Measurements from ENCODE around the gene RAB5A. TPM values are rescaled to one million over a fixed set of nuclear protein-coding genes. Genes with fewer than 3 reads are reported as not detected.
"Not testable (repeated sequence)": the region's sequence is repeated elsewhere in the genome, so short reads cannot be mapped to it uniquely, and the experiment has no call there.

The RAB5A gene
- total RNA-seq, 1 experiment from 2014 or later = 65.1 TPM

DNA sequence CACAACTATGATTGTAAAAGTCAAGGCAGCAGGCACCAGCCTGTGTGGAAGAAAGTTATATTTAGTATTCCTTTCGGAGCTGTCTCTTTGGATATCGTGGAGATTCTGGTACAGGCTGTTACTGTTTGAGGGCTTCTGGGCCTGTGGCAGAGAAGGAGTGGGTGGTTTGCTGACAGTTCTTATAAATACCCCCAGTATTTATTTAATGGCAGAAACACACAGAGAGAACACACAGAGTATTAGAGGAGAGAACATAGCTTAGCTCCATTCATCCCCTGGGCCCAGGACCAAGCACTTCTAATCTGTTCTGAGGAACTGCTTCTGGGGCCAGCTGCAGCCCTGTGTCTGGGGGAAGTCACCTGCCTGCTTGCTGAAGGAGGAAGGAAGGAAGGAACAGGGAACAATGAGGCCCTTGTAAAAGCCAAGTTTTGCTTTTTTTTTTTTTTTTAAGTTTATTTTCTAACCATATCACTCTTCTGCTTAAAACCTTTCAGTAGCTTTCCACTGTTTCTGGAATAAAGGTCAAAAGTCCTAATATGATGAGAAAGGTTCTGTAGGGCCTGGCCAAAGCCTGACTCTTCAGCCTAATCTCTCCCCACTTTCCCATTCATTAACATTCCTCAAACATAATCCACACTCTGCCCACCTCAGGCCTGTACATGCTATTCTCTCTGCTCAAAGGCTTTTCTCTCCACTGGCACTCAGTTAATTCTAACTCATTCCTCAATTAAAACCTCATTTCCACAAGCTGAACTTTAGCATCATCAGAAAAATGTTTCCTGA is 76.9 kb downstream of the RAB5A start:
- no peaks in the 10 kb centered on the region for H3K9me3 ChIP-seq (ENCODE audit: insufficient read depth, low read depth)
- H3K36me3 ChIP-seq (ENCODE audit: low read depth) = no peaks in the 10 kb centered on the region
- TF ChIP-seq, protein P1, sequence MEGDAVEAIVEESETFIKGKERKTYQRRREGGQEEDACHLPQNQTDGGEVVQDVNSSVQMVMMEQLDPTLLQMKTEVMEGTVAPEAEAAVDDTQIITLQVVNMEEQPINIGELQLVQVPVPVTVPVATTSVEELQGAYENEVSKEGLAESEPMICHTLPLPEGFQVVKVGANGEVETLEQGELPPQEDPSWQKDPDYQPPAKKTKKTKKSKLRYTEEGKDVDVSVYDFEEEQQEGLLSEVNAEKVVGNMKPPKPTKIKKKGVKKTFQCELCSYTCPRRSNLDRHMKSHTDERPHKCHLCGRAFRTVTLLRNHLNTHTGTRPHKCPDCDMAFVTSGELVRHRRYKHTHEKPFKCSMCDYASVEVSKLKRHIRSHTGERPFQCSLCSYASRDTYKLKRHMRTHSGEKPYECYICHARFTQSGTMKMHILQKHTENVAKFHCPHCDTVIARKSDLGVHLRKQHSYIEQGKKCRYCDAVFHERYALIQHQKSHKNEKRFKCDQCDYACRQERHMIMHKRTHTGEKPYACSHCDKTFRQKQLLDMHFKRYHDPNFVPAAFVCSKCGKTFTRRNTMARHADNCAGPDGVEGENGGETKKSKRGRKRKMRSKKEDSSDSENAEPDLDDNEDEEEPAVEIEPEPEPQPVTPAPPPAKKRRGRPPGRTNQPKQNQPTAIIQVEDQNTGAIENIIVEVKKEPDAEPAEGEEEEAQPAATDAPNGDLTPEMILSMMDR (conservative IDR thresholded peaks at IDR 0.05) = no peak
- TF ChIP-seq EZH2 (IDR thresholded peaks at IDR 0.05; ENCODE audit: low read depth) = no peak
- no peaks in the 10 kb centered on the region for H3K4me1 ChIP-seq (replicated peaks; ENCODE audit: insufficient read depth)
- ChIA-PET POLR2A (ENCODE audit: unreplicated experiment) (no interaction called here), CTCF (interaction anchor here (0.7 kb wide), 1 partner anchor 17 kb away, joined by 4 read pairs; the partner anchor contains the start of gene KAT2B)
- H3K79me2 ChIP-seq (ENCODE audit: low read depth) = no peaks in the 10 kb centered on the region
- H3K4me3 ChIP-seq = no peak overlapping the region
- no peaks in the 10 kb centered on the region for H4K20me1 ChIP-seq (ENCODE audit: insufficient read depth)
- H3F3A ChIP-seq (ENCODE audit: insufficient read depth, low read depth) = no peaks in the 10 kb centered on the region
- H2AFZ ChIP-seq = no peak overlapping the region
- H3K27me3 ChIP-seq (ENCODE audit: insufficient read depth, low read depth) = no peaks in the 10 kb centered on the region
- DNase-seq = no peak
- intact Hi-C loops (cut with micrococcal nuclease; ENCODE audit: unreplicated experiment) = no loop called here
- no peaks in the 10 kb centered on the region for H3K9me2 ChIP-seq (ENCODE audit: insufficient read depth)
- no TSS peak for BruUV-seq (replicated peaks)
- no peak overlapping the region for H3K27ac ChIP-seq
- H3K4me2 ChIP-seq = no peak overlapping the region

GRCh38 chr3:20027136-20027535 is 80.2 kb downstream of the RAB5A start:
- no peaks in the 10 kb centered on the region for H3K36me3 ChIP-seq (ENCODE audit: low read depth)
- H3F3A ChIP-seq (ENCODE audit: insufficient read depth, low read depth) = no peaks in the 10 kb centered on the region
- no TSS peak for BruUV-seq (replicated peaks)
- TF ChIP-seq, protein P1 (conservative IDR thresholded peaks at IDR 0.05) = no peak
- TF ChIP-seq EZH2 (IDR thresholded peaks at IDR 0.05; ENCODE audit: low read depth) = no peak
- intact Hi-C loops (cut with micrococcal nuclease; ENCODE audit: unreplicated experiment) = no loop called here
- no peaks in the 10 kb centered on the region for H4K20me1 ChIP-seq (ENCODE audit: insufficient read depth)
- no peaks in the 10 kb centered on the region for H3K9me2 ChIP-seq (ENCODE audit: insufficient read depth)
- H3K4me3 ChIP-seq = no peak overlapping the region
- no peak for DNase-seq
- CTCF ChIA-PET = no interaction called here
- H3K27ac ChIP-seq = no peak overlapping the region
- no peak overlapping the region for H2AFZ ChIP-seq
- POLR2A ChIA-PET (ENCODE audit: unreplicated experiment) = no interaction called here
- no peaks in the 10 kb centered on the region for H3K4me1 ChIP-seq (replicated peaks; ENCODE audit: insufficient read depth)
- H3K27me3 ChIP-seq (ENCODE audit: insufficient read depth, low read depth) = no peaks in the 10 kb centered on the region
- no peak overlapping the region for H3K4me2 ChIP-seq
- no peaks in the 10 kb centered on the region for H3K9me3 ChIP-seq (ENCODE audit: insufficient read depth, low read depth)
- no peaks in the 10 kb centered on the region for H3K79me2 ChIP-seq (ENCODE audit: low read depth)

DNA sequence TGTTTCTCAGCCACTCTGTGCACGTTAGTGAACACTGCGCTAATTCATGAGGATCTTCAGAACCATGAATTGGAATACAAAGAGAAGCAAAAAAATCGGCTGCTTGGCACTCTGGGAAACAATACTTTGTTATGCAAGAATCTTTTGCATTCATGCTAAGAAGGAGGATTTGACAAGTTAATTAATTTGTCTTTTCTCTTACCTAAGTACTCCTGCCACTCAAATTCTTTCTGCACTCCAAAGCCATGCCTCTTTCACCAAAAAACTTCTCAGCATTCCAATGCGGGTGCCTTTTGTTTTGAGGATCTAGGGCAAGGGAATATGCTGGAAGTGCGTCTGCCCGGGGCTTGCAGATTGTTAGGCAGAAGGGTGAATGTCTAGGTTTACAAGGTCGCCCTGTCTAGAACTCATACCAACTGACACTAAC is 82.0 kb downstream of the RAB5A start:
- no peak for DNase-seq
- POLR2A ChIA-PET (ENCODE audit: unreplicated experiment) = no interaction called here
- intact Hi-C loops (cut with micrococcal nuclease; ENCODE audit: unreplicated experiment) = no loop called here
- Histone ChIP-seq H3K36me3 (ENCODE audit: low read depth) (no peaks in the 10 kb centered on the region), H4K20me1 (ENCODE audit: insufficient read depth) (no peaks in the 10 kb centered on the region), H2AFZ (no peak overlapping the region), H3F3A (ENCODE audit: insufficient read depth, low read depth) (no peaks in the 10 kb centered on the region), H3K4me1 (replicated peaks; ENCODE audit: insufficient read depth) (no peaks in the 10 kb centered on the region), H3K27me3 (ENCODE audit: insufficient read depth, low read depth) (no peaks in the 10 kb centered on the region), H3K9me2 (ENCODE audit: insufficient read depth) (no peaks in the 10 kb centered on the region), H3K79me2 (ENCODE audit: low read depth) (no peaks in the 10 kb centered on the region), H3K27ac (no peak overlapping the region), H3K4me2 (no peak overlapping the region), H3K9me3 (ENCODE audit: insufficient read depth, low read depth) (no peaks in the 10 kb centered on the region), H3K4me3 (no peak overlapping the region)
- TF ChIP-seq EZH2 (IDR thresholded peaks at IDR 0.05; ENCODE audit: low read depth) = no peak
- TF ChIP-seq, protein P1 (conservative IDR thresholded peaks at IDR 0.05) = no peak
- CTCF ChIA-PET = no interaction called here
- BruUV-seq (replicated peaks) = no TSS peak

GRCh38 chr3:20031939-20032338 is 85.0 kb downstream of the RAB5A start:
- H3K27ac ChIP-seq; H3K27me3 ChIP-seq (ENCODE audit: insufficient read depth, low read depth); BruUV-seq (replicated peaks); H3F3A ChIP-seq (ENCODE audit: insufficient read depth, low read depth); H3K9me2 ChIP-seq (ENCODE audit: insufficient read depth); H3K36me3 ChIP-seq (ENCODE audit: low read depth); H3K79me2 ChIP-seq (ENCODE audit: low read depth); CTCF ChIA-PET; POLR2A ChIA-PET (ENCODE audit: unreplicated experiment); H3K4me3 ChIP-seq; H2AFZ ChIP-seq; H4K20me1 ChIP-seq (ENCODE audit: insufficient read depth); H3K9me3 ChIP-seq (ENCODE audit: insufficient read depth, low read depth); DNase-seq; H3K4me2 ChIP-seq; H3K4me1 ChIP-seq (replicated peaks; ENCODE audit: insufficient read depth); intact Hi-C loops (cut with micrococcal nuclease; ENCODE audit: unreplicated experiment): not testable (repeated sequence)
